ENCODE results near the gene RGS11.

The RGS11 gene

DNA sequence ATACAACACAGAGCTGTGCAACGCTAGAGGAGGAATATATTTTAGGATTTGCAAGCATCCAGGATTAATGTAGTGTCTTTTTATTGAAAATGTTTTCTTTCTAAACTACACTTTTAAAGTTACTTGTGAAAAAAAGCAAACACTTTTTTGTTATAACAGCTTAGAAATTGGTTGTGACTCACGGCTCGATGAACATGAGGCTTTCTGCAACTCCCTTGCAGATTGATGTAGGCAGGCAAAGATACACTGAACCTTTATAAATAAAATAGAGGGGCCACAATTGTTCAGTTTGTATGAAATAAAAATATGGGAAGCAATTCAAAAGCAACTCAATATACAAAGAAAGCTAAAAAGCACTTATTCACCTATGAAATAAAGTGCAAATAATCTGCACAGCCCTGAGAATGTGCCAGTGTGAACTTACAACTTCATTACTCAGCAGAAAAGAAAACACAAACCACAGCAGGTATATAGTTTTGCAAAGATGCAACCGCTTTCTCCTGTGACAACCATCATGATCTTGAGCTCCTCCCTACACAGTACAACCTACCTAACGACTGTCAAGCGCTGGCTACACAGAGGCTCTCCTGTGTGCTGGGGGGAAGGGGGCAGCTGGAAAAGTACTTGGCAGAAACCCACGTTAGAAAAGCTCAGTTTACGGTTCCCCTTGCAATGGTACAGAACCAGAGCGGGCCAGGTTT is 47.4 kb downstream of the RGS11 start:
- DNase-seq = no peak

DNA sequence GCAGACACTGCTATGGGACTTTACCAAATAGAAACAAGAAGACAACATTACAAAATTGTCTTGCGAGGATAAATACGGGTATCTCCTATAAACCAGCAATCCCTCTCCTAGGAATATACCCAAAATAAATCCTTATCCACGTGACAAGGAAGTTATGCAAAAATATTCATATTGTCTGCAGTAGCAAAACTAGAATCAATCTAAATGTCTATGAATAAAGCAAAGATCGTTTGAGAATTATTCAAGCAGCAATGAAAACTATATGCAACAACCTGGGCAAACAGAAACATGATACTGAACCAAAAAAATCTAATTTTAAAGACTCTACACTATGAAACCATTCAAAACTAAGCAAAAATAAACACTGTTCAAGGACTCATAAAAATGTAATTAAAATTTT is 55.7 kb downstream of the RGS11 start:
- no peak for DNase-seq

Data from activated naive CD4-positive, alpha-beta T cell (primary cell).